SK-N-MC (cell line): ENCODE results near the gene PROSER2.

Experiments used
- DNase-seq: peaks from one replicate; pipeline ENCODE4 v3.0.0-alpha.2; 2011; ENCODE audit warnings: low read depth, low spot score
- H3K27ac ChIP-seq: fragments of 200-600 bp; sonication (generic); 2 replicates; pipeline ENCODE4 v1.5.1; 2016; ENCODE audit warnings: mixed run types
- H3K36me3 ChIP-seq: fragments of 200-600 bp; sonication (generic); 2 replicates; pipeline ENCODE4 v1.6.1; 2017; ENCODE audit warnings: antibody characterized with exemption, low read length, mixed read lengths; ENCODE audit not compliant: insufficient read depth
- H3K4me3 ChIP-seq: fragments of 200-600 bp; sonication (generic); 2 replicates; pipeline ENCODE4 v1.5.1; 2016
- H3K9ac ChIP-seq: fragments of 200-600 bp; sonication (generic); 2 replicates; pipeline ENCODE4 v1.8.0; 2017; ENCODE audit warnings: mixed run types, mixed read lengths; ENCODE audit not compliant: insufficient read length
- H3K9me3 ChIP-seq: fragments of 200-600 bp; sonication (generic); 2 replicates; pipeline ENCODE4 v1.6.1; 2017; ENCODE audit warnings: low read depth, mild to moderate bottlenecking, antibody characterized with exemption, low read length, moderate library complexity, mixed read lengths
- EZH2 ChIP-seq: fragments of 200-600 bp; sonication (generic); IDR thresholded peaks from one replicate; pipeline ENCODE4 v1.6.1; 2017; ENCODE audit warnings: antibody characterized with exemption
- FOXP2 ChIP-seq: optimal IDR thresholded peaks from 2 replicates; pipeline ENCODE3; 2011; ENCODE audit warnings: mild to moderate bottlenecking, moderate library complexity; ENCODE audit not compliant: insufficient read depth; ENCODE audit errors: extremely low read length, control extremely low read depth
- POLR2AphosphoS5 ChIP-seq: IDR thresholded peaks from 2 replicates; pipeline ENCODE4 v1.6.1; 2012; ENCODE audit warnings: mild to moderate bottlenecking, low read depth, low read length, borderline replicate concordance

Gene PROSER2

GRCh38 chr10:11835704-11836103 is 12.5 kb downstream of the PROSER2 start:
- no peak for DNase-seq
- TF ChIP-seq EZH2 (no peak), POLR2AphosphoS5 (no peak), FOXP2 (no peak)
- H3K4me3 ChIP-seq: no peak overlapping the region
- H3K9ac ChIP-seq: no peak overlapping the region
- no peaks in the 10 kb centered on the region for H3K36me3 ChIP-seq
- H3K27ac ChIP-seq: no peak overlapping the region
- no peaks in the 10 kb centered on the region for H3K9me3 ChIP-seq

- Histone ChIP-seq H3K4me3 (no peak overlapping the region), H3K9ac (no peak overlapping the region), H3K9me3 (no peaks in the 10 kb centered on the region), H3K27ac (no peak overlapping the region), H3K36me3 (no peaks in the 10 kb centered on the region)
- DNase-seq: no peak
- TF ChIP-seq POLR2AphosphoS5 (no peak), EZH2 (no peak), FOXP2 (no peak)
Measured at GRCh38 chr10:11837372-11838161, 14.4 kb downstream of the PROSER2 start.

GRCh38 chr10:11838298-11838852 is 15.2 kb downstream of the PROSER2 start:
- no peaks in the 10 kb centered on the region for H3K9me3 ChIP-seq
- no peak overlapping the region for H3K4me3 ChIP-seq

GRCh38 chr10:11841375-11841774 is 18.2 kb downstream of the PROSER2 start:
- no peak for DNase-seq
- no peaks in the 10 kb centered on the region for H3K36me3 ChIP-seq
- H3K27ac ChIP-seq: no peak overlapping the region
- no peak overlapping the region for H3K4me3 ChIP-seq
- no peak overlapping the region for H3K9ac ChIP-seq
- H3K9me3 ChIP-seq: no peaks in the 10 kb centered on the region
- TF ChIP-seq POLR2AphosphoS5: no peak

More at GRCh38 chr10:11838298-11838852, 15.2 kb downstream of the PROSER2 start:
- no peak overlapping the region for H3K9ac ChIP-seq
- no peaks in the 10 kb centered on the region for H3K36me3 ChIP-seq
- no peak overlapping the region for H3K27ac ChIP-seq
- DNase-seq: no peak
- TF ChIP-seq EZH2 (no peak), FOXP2 (no peak), POLR2AphosphoS5 (no peak)

- DNase-seq: no peak
- H3K9ac ChIP-seq: no peak overlapping the region
- no peak overlapping the region for H3K27ac ChIP-seq
- no peaks in the 10 kb centered on the region for H3K9me3 ChIP-seq
- TF ChIP-seq EZH2: no peak
- TF ChIP-seq POLR2AphosphoS5: no peak
- no peak for TF ChIP-seq FOXP2
- no peaks in the 10 kb centered on the region for H3K36me3 ChIP-seq
- H3K4me3 ChIP-seq: no peak overlapping the region
Measured at GRCh38 chr10:11842411-11842810, 19.3 kb downstream of the PROSER2 start.

GRCh38 chr10:11845113-11845512 is 22.0 kb downstream of the PROSER2 start:
- H3K9me3 ChIP-seq: no peaks in the 10 kb centered on the region
- DNase-seq: no peak
- no peaks in the 10 kb centered on the region for H3K36me3 ChIP-seq
- H3K27ac ChIP-seq: no peak overlapping the region
- H3K4me3 ChIP-seq: no peak overlapping the region
- H3K9ac ChIP-seq: no peak overlapping the region
- TF ChIP-seq FOXP2: no peak
- TF ChIP-seq EZH2: no peak
- no peak for TF ChIP-seq POLR2AphosphoS5

DNA sequence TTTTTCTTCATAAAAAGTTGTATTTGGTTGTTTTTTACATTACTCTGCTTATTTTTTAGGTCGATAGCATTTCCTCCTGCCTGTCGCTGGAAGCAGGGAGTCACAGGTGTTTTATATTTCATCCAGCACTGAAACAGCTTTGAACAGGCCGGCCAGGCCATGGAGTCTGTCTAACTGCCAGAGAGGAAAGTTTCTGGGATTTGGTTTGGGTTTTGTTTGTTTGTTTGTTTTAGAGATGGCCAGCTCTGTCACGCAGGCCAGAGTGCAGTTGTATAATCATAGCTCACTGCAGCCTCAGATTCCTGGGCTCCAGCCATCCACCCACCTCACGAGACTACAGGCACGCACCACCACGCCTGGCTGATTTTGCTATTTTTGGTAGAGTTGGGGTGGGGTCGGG is 23.4 kb downstream of the PROSER2 start:
- TF ChIP-seq EZH2 (no peak), POLR2AphosphoS5 (no peak), FOXP2 (no peak)
- H3K9ac ChIP-seq: no peak overlapping the region
- no peak overlapping the region for H3K4me3 ChIP-seq
- DNase-seq: no peak
- no peaks in the 10 kb centered on the region for H3K9me3 ChIP-seq
- no peak overlapping the region for H3K27ac ChIP-seq
- H3K36me3 ChIP-seq: no peaks in the 10 kb centered on the region

GRCh38 chr10:11849277-11849676 is 26.1 kb downstream of the PROSER2 start:
- Histone ChIP-seq H3K4me3 (no peak overlapping the region), H3K9ac (no peak overlapping the region), H3K27ac (no peak overlapping the region), H3K9me3 (no peaks in the 10 kb centered on the region), H3K36me3 (no peaks in the 10 kb centered on the region)
- TF ChIP-seq FOXP2: no peak
- TF ChIP-seq POLR2AphosphoS5: no peak
- TF ChIP-seq EZH2: no peak
- no peak for DNase-seq
